ENCODE data around the gene PAK5.
"Not testable (repeated sequence)": the region's sequence is repeated elsewhere in the genome, so short reads cannot be mapped to it uniquely, and the experiment has no call there.

The PAK5 gene

DNA sequence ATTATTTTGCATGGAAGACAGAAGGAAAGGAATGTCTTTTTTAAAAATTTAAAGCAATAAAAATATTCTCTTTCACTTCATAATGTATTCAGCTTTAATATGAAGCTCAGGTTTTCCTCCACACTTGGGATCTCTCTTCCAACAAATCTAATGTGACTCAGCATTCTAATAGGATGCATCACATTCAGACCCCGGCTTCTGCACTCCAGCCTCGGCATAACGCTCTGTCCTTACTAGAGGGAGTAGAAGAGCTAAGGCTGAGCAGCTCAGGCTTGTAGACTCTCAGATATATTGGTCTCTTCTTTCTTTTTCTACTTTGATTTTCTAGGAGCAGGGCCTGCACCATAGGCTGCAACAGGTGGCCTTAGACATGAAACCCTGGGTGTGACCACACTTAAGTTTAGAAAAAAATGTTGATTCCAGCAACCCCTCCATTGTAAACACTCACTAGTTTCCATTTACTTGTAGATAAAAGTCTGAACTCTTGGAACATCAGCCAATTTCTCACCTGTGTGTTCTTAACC lies 161.7 kb downstream of the PAK5 start:
- no peak for DNase-seq

DNA sequence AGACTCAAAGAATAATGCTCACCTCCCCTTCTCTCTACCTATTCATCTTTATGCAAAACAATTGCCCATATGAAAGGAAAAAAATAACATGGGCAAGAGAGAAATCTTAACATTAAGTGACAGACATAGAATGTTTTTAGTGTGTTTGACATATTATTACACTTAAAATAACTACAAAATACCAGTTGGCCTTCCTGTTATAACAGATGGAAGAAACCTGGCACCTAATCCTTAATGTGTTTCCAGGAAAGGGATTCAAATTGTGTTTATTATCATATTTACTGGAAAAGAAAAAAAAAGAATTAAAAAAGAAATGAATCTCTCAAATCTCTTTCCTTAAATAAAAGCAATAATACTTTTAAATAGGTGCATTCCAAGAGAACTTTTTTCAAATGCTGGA lies 165.9 kb downstream of the PAK5 start:
- no peak for DNase-seq

DNA sequence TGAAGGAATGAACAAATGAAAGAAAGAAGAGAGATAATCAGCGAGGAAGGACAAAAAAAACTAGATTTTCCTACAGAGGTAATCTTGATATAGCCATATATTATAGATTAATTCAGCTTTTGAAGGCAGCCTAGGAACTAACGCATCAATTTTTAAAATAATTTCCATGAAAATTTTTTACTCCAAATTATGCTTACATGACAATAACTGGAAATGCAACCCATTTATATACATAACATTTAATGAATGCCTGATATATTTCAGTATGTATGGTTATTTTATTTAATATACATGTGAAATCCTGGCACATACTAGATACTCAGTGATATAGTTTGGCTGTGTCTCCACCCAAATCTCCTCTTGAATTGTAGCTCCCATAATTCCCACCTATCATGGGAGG lies 166.8 kb downstream of the PAK5 start:
- no peak for DNase-seq

DNA sequence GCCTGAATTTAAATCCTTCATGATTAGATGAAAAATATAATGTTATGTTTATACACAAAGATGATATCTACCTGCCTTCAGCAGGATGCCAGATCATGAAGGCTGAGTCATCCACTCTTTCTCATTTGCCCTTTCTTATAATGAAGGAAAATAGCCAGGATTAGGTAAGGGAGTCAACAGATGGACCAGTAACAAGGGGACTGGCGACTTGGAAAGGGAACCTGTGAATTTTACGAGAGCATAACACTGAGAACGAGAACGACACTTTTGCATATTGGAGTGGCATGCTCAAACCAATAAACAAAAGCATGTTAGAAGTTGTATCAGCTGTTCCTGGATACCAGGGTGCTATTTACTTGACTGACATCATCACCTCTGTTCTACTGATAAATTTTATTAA lies 170.5 kb downstream of the PAK5 start:
- DNase-seq: no peak

DNA sequence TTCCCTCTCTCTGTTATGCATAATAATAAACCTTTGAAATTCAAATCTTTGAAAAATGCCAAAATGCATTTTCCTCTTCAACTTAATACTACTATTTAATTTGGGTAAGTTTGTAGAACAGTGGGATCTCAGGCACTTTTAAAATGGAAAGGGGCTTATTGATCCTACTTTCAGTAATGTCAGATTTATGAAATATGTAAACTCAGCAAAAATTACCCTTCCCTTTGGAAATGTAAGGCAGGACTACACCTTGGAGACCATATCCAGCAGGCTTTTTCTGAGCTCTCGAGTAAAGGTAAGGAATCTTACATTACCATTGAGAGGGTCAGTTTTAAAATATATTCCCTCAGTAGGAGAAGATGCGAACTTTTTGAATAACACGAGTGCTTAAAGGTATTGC lies 175.5 kb downstream of the PAK5 start:
- DNase-seq: no peak

DNA sequence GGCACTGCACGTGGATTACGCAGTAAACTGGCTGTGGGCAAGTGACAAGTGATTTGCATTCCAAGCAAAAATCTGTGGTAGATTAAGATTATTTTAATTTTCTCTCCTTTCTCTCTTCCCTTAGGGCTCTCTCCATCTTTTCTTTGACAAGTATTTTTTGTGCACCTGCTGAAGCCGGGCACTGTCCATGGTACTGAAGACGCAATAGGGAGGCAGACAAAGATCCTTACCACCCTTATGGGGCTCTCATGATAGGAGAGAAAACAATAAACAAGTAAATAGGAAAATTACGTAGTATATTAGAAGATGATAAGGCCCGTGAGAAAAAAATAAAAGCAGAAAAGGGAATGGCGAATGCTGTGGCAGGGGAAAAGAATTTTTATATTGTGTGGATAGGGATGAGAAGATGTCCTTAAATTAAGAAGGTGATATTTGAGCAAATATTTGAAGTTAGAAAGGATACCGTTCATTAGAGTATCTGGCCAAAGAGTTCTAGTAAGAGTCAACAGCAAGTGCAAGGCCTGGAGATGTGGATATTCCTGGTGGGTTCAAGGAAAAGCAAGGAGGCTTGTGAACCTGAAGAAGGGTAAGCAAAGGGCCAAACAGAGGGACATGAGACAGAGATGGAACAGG lies 178.5 kb downstream of the PAK5 start:
- DNase-seq: no peak

DNA sequence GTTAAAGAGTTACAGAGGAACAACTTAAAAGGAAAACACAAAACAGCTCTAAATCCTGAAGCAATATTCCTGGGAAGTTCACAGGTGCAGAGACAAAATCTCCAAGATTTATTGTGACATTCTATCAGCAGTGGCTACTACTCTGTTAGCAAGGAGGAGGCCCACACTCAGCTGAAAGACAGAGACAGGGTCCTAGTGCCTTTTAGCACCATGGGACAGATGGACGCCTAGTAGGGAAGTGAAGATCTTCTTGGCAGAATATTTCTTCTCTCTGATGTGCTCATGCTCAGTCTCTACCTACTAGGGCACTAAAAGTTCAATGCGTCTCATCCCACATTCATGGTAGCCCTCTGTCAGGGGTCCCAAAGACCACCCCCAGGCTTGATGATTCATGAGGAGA lies 191.1 kb downstream of the PAK5 start:
- no peak for DNase-seq

DNA sequence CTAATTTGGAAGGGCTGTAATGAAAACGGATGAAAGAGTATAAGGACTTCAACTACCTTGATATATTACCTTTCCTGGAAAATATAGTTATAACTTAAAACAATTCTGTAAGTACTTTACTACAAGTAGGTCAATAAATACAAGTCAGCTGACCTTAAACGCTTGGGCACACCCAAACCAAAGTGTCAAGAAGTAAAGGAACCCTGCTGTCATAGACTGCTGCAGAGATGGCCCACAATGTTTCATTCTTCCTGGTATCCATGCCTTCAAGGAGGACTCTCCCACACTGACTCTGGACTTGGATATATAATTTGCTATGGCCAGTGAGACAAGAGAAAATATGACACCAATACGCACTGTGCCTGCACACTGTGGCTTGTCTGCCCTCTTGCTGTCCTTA lies 192.5 kb downstream of the PAK5 start:
- DNase-seq: no peak

DNA sequence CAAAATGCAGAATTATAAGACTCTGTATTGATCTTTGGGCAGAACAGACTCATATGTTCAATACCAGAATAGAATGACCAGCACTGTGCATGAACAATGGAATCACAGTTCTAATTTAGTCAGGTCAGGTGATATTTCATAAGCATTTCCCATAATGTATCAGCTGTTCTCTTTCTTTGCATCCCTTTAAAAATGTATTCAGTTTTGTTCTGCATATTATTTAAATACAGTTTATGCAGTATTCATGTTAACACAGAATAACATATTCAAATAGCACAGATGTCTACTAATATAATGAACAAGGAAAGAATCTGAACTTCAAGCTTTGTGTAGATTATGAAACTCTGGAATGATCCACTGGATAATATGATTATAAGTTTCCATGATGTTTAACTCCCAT lies 196.0 kb downstream of the PAK5 start:
- DNase-seq: no peak

DNA sequence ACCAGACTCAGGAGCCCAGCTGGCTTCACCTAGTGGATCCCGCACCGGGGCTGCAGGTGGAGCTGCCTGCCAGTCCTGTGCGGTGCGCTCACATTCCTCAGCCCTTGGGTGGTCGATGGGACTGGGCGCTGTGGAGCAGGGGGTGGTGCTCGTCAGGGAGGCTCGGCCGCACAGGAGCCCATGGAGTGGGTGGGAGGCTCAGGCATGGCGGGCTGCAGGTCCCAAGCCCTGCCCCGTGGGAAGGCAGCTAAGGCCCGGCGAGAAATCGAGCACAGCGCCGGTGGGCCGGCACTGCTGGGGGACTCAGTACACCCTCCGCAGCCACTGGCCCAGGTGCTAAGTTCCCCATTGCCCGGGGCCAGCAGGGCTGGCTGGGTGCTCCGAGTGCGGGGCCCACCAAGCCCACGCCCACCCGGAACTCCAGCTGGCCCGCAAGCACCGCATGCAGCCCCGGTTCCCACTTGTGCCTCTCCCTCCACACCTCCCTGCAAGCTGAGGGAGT lies 197.3 kb downstream of the PAK5 start:
- DNase-seq: not testable (repeated sequence)

DNA sequence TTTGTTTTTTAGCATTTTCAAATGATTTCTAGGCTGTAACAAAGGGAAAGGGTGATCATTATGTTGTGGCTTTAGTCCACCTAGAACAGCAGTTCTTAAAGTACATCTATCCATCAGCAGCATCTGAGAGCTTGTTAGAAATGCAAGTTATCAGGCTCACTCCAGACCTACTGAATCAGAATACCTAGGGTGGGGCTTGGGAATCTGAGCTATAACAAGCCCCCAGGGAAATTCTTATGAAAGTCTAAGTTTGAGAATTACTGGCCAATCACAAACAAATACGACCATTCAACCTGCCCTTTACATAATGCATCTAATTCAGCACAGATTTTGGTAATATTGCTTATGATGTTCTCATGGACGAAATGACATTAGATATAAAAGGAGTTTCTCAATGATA lies 201.0 kb downstream of the PAK5 start:
- no peak for DNase-seq

DNA sequence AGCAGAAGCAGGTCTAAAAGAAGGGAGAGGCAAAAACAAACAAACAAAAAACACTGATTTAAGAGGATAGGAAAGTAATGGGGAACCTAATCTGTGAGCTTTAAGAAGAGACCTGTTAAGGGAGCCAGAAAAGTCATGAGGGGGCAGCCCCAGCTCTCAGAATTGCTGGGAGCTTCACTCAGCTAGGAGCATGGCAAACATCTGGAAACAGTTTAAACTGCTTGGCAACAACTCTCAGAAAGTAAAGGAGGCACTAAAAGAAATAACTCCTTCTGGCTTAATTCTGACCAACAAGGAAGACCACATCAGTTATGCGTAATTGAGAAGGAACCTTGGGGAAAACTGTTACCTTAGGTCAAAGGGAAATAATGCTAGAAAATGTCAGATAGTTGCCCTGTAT lies 203.1 kb downstream of the PAK5 start:
- no peak for DNase-seq

DNA sequence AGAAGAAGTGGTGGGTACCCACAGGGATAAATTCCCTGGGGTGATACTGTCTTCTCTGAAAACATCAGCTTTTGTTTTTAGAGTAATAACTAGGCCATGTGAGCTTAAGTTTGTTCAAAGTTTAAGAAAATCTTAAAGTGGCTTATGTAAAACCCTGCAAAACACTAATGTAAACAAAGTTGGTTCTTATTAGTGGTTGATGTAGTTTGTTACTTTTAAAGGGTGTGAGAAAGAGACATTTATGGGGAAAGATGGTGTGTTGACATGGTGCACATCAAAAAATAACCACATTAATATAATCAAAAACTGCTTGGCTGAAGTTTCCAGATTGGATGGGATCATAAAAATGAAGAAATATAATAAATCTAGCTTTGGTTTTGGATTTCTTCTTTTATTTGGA lies 204.5 kb downstream of the PAK5 start:
- no peak for DNase-seq

DNA sequence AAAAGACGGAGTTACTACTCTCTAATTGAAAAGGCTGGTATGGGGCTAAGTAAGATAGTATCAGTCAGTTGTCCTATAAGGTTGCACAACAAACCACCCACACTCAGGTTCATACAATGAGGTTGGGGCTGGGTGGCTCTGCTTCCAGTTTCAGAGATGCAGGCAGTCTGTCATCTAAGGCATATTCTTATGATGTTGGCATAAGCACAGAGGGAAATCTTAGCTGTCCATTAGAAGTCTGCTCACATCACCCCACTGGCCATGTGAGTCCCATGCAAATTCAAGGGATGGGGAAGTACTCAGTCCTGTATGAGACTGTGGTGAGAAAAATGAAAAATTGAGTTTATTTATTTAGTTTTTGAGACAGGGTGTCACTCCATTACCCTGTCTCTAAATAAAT lies 205.9 kb downstream of the PAK5 start:
- DNase-seq: no peak

DNA sequence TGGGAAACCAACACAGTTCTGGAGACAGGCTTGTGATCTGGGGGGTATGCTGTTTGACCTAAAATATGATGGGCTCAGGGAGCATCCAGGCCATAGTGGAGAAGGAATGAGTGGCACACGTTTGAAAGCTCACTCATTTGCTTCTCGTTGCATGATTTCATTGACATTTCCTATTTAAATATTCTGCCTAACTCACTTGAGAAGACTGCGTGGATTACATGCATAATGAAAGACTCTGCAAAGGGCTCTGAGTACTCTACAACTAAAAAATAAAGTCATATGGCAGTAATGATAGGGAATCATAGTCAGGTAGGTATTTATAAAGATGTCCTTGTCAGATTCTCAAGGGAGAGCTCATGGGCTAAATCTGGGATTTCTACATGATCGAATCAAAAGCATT lies 206.6 kb downstream of the PAK5 start:
- no peak for DNase-seq

DNA sequence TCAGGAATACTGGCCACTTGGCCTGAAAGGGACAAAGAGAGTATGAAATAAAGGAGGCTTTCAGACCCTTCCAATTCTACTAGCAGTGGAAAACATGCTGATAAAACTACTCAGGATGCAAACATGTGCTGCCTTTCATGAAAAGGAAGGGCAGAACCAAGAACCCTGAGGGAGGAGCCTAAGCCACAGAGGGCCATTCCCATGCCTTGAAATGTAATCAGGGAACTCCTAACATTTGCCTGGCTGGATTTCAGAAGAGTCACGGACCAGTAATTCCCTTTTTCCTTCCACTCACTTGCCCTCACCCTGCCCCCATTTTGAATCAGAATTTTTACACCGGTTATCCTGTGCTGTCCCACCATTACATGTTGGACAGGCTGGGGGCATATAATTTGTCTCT lies 208.3 kb downstream of the PAK5 start:
- no peak for DNase-seq

DNA sequence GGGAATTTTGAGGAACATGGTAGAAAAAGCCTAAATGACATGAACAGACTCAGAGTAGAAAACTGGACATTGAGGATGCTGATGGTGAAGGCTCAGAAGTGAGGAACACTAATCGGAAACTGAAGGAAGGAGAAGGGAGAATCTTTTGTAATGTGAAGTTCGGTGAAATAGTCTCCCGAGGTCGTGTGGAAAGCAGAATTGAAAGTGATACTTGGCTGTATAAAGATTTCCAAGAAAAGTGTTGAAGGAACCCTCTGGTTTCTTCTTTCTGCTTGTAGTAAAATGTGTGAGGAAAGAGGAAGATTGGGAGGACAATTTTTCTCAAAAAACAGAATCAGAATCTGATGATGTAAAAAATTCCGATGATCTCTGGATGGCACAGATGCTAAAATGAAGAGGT lies 209.0 kb downstream of the PAK5 start:
- DNase-seq: no peak

DNA sequence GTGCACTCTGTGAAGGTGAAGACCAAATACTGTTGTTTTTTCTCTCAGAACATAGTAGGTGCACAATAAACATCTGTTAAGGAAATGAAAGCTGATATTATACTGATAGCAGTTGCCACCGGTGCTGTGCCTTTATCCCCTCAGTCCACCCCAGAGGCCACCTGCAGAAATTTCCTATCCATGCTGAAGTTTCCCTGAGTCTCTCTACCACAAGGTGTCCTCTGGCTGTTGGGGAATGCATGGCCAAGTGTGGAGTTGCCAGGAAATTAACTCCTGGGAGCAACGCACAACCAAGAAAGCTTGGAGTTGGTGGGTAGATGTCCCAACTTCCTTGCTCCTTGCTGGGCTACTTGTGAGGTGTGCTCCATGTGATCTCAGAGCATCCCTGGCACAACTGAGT lies 210.3 kb downstream of the PAK5 start:
- DNase-seq: no peak

DNA sequence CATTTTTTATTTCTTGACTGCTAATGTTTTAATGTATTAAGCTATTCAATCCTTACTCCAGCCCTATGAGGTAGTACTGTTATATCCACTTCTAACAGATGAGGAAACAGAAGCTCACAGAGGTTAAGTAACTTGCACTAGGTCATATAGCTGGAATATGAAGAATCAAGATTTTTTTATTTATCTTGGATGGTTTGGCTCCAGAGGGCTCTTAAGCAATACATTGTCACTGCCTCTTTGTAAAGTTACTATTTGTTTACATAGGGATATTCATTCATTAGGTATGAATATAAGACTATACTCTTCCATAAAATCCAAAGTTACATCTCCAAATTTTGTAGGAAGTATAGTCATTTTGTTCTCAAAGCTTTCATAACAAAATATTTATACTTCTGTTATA lies 210.7 kb downstream of the PAK5 start:
- DNase-seq: no peak

DNA sequence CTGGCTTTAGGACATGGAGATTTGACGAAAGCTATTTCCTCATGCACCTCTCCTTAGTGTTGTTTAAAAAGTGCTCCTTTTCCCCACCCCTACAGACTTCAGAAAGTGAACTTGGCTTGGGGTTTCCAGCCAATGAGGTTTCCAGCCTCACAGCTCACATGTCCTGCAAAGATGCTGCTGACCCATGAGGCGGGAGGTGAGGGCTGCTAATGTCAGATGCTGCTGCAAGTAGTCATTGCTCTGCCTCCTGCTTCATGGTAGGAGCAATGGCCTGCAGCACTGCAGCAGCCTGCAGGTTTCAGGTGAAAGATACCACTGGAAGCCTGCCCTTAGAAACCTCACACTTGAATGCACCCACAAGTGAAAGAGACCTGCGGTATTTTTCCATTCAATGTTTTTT lies 211.7 kb downstream of the PAK5 start:
- no peak for DNase-seq

DNA sequence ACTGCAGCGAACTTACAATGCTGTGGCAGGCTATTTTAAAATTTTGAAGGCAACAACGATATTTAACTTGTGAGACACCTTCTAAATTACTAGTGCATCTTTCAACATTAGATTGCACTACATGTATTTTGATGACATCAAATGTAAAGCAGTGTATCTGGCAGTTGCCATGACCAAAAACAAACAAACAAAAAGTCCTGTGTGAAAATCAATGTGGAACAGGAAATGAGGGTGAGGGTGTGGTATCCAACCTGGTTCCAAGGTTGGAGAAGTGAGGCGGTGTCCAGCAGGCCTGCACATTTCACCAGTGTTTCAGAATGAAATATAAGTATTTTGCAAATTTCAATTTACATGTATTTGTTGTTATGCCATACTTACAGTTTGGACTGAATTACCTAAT lies 212.5 kb downstream of the PAK5 start:
- DNase-seq: no peak

DNA sequence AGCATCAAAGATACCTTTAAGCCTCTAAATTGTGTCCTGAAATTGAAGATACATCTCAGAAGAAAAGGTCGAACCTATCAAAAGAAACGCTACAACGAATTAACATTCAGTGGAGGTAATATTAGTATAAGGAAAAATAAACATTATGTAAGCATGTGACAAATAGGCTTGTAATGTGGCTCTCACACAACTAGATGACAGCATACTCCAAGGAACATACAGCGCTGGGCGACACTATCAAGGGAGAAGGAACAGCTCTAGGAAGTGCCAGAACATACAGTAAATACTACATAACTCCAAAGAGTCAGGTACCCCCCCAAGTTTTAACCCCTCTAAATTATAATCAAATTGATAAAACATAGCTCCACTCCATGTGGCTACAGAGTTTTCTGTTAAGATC lies 220.9 kb downstream of the PAK5 start:
- DNase-seq: no peak

DNA sequence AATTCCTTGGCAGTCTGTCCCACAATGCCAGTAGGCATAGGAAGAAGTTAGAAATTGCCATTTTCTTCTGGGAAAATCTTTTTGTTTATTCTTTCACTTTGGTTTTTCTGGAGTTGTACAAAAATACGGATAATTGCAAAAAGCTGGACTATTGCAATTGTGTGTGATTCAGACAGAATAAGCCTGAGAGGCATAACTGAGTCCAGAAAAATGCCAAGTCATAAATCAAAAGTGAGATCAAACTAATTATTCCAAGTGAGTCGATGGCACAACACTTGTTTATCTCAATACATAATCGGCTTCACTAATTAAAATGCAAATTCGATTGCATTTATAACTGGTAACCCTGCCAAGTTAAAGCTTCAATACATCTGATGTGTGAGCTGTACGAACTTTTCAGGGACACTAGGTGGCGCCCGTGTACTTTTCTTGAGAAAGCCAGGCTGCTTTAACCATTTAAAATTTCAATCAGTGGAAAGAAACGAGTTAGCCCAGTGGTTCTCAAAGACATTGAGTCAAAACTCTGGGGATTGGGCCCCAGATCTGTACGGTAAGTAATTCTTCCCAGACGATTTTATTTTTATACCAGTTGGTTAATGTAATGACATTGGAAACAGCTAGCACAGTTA lies 221.9 kb downstream of the PAK5 start:
- DNase-seq: no peak

DNA sequence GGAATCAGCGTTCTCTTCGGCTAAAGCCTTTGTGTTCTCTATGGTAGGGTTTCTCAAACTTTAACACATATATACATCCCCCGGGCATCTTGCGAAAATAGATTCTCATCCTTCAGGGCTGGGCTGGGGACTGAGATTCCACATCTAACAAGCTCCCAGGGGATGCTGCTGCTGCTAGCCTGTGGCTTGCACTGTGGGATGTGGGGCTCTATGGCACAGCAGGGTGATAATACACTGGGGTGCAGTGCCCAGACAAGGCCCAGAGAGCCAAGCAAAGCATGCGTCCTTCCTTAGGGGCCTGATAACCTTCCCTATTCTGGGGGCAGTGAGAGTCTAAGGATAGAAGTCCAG lies 222.4 kb downstream of the PAK5 start:
- no peak for DNase-seq

Data from NCI-H1048 (cell line).